Fibroblast of lung (primary cell): ENCODE data around the gene PDE4DIP.
"Not testable (repeated sequence)": the region's sequence is repeated elsewhere in the genome, so short reads cannot be mapped to it uniquely, and the experiment has no call there.

Source experiments
- CTCF ChIP-seq, 2 donors: IDR thresholded peaks in 1 of 2; conservative IDR thresholded peaks in 1 of 2; 1 replicate in 1 of 2; 2 replicates in 1 of 2; pipeline ENCODE4 v1.5.1; 2011 to 2012; ENCODE audit warnings: low read length in 2 of 2, control low read depth in 1 of 2, inconsistent platforms in 1 of 2, low read depth in 1 of 2, mild to moderate bottlenecking in 1 of 2
- EZH2 ChIP-seq: IDR thresholded peaks from 2 replicates; pipeline ENCODE4 v1.5.1; 2012; ENCODE audit warnings: low read length, control low read depth, mild to moderate bottlenecking; ENCODE audit errors: missing control alignments

- TF ChIP-seq CTCF (conservative IDR thresholded peaks at IDR 0.05 in 1 of 2, IDR thresholded peaks at IDR 0.05 in 1 of 2; ENCODE audit: low read depth in 1 of 2, low read length in 2 of 2); EZH2: not testable (repeated sequence)
Observed at GRCh38 chr1:148901150-148901952, 57.1 kb downstream of the PDE4DIP start.
